Stimulated activated CD4-positive, alpha-beta T cell treated with anti-CD3 and anti-CD28 coated beads, Interleukin-15, amount 100 ng/mL, for 1 hour (primary cell): ENCODE data around the gene RSPH6A.
"Not testable (repeated sequence)": the region's sequence is repeated elsewhere in the genome, so short reads cannot be mapped to it uniquely, and the experiment has no call there.

Experiments
- DNase-seq, 2 donors: peaks; one replicate each; pipeline ENCODE4 v3.0.0-alpha.2; 2020; ENCODE audit warnings: low read depth in 1 of 2, low spot score in 1 of 2

Gene RSPH6A

DNA sequence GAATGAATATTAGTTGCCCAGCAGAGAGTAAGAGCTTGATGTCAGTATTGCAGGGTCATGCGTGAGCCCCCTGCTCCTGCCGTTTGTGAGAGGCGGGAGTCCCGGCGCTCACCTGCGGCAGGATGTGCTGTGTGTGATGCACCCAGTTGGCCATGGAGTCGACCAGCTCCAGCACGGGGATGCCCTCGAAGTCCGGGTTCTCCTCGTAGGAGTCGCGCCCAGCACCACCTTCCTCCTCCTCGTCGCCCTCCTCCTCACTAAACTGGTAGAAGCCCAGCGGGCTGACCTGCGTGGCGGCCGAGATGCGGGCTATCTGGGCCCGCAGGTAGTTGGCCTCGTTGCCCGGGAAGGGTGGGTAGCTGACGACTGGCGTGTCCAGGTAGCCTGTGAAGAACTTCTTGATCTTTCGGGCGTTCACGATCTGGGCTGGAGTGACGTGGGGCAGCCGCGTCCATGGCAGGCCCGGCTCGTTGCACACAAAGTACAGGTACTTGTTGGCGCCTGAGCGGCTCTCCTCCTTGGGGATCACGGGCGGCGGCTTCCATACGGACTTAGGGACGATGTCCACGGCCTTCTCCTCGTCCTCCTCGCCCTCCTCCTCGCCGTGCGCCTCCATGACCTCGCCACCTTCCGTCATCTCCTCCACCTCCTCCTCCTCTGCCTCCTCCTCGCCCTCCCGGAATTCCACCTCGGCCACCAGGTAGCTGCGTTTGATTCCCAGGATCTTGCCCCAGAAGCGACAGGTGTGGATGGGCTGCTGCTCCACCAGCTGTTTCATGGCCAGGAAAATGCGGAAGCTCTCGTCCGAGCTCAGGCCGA, 10.8 kb downstream of the RSPH6A start:
- no peak for DNase-seq

DNA sequence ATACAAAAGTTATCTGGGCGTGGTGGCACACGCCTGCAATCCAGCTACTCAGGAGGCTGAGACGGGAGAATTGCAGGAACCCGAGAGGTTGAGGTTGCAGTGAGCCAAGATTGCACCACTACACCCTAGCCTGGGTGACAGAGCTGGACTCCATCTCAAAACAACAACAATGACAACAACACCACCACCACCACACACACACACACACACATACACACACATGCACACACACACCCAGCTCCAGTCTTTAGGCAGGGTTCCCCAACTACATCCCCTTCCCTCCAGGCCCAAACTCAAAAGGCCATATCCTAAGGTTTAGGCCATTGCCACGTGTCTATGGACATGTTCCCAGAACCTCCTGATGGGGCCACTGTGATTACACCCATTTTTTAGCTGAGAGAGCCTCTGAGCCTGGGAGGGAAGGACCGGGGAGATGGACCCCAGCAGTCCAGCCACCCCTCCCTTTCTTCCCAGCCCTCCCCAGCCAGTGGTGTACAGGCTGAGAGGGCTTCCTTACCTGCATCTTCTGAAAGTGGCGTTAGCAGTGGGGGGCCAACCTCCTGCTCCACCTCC, 13.4 kb downstream of the RSPH6A start:
- no peak for DNase-seq

- no peak for DNase-seq
Observed at GRCh38 chr19:45800070-45800553, 15.0 kb downstream of the RSPH6A start.

GRCh38 chr19:45799541-45799940, 15.6 kb downstream of the RSPH6A start:
- DNase-seq, result not testable (repeated sequence)

GRCh38 chr19:45798995-45799517, 16.1 kb downstream of the RSPH6A start:
- peak; percentile 25 to 45 for DNase-seq

DNA sequence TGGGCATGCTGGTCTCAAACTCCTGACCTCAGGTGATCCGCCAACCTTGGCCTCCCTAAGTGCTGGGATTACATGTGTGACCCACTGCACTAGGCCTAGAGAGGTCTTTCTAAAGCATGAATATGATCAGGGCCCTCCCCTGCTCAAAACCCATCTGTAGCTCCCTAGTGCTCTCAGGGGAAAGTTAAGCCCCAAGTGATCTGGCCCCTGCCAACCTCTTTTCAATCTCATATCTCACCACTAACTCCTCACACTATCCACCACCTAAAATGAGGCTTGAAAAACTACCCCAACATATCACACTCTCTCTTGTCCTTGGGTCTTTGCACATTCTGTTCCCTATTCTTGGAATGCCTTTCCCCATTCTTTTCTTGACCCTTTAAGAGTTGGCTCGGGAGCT, 20.5 kb downstream of the RSPH6A start:
- no peak for DNase-seq

DNA sequence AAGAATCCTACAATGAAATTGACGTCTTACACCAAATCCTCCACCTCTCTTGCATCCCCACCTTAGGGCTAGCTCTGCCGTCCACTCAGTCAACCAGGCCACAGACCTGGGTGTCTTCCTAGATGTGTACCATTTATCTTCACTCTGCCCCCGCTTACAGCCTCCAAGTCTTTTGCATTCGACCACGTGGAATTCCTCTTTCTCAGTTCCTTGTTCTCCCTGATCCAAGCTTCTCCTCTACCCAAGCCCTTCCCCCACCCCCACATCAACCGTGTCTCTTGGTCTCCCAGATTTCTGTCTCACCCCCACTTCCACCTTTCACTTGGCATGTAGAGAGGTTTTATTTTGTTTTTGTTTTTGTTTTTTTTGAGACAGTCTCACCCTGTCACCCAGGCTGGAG, 21.2 kb downstream of the RSPH6A start:
- no peak for DNase-seq

DNA sequence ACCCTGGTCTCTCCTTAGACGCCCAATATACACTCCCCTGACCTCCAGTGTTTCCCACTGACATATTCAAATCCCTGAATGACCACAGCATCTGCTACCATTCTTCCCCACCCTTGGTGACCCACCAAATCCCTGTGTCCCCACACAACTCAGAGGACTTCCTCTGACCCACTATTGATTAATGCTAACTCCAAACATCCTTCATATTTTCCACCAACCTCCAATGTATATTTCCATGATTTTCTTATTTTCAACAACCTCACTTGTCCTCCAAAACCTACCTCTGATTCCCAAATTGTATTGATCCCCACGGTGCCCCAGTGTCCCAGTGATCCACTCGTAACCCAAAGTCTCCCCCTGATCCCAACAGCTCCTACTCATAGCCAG, 21.9 kb downstream of the RSPH6A start:
- DNase-seq, result no peak

DNA sequence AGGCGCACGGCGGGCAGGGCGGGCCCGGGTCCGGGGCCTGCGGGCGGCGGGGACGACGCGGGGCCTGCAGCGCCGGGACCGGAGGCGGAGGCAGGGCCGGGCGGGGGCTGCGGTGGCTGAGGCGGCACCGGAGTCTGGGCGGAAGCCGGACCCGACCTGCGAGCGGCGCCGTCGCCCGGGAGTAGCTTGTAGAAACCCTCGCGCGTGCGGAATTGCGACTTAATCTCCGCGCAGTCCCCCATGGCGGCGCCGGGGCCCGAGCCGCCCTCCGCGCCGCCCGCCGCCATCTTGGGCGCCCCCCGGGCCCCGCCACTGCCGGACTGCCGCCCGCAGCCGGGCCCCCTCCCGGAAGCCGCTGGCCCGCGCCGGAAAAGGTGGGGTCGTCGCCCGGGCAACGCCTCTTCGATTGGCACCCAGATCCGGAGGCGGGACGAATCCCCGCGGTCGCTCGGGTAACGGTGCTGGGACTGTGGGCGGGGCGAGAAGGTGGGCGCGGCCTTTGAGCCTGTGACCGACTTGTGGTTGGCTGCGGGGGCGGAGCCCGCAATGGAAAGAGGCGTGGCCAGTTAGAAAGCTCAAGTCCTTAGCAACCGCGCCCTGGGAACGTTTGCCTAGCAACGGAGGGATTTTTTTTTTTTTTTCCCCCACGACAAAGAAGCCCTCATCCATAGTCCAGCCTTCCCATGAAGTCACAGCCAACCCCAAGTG, 22.5 kb downstream of the RSPH6A start, which contains the start of gene DMWD:
Gene DMWD (minus strand): TSS at position 376 of the 708 bp plus-strand sequence. CDS start 89 bp downstream, at position 287.
- peak; percentile 99 for DNase-seq

GRCh38 chr19:45791744-45792469, 23.2 kb downstream of the RSPH6A start:
- DNase-seq, result no peak

GRCh38 chr19:45790942-45791341, 24.2 kb downstream of the RSPH6A start:
- DNase-seq, result no peak

GRCh38 chr19:45789035-45789786, 25.9 kb downstream of the RSPH6A start:
- DNase-seq, result no peak

GRCh38 chr19:45786533-45786894, 28.6 kb downstream of the RSPH6A start:
- DNase-seq, result no peak

DNA sequence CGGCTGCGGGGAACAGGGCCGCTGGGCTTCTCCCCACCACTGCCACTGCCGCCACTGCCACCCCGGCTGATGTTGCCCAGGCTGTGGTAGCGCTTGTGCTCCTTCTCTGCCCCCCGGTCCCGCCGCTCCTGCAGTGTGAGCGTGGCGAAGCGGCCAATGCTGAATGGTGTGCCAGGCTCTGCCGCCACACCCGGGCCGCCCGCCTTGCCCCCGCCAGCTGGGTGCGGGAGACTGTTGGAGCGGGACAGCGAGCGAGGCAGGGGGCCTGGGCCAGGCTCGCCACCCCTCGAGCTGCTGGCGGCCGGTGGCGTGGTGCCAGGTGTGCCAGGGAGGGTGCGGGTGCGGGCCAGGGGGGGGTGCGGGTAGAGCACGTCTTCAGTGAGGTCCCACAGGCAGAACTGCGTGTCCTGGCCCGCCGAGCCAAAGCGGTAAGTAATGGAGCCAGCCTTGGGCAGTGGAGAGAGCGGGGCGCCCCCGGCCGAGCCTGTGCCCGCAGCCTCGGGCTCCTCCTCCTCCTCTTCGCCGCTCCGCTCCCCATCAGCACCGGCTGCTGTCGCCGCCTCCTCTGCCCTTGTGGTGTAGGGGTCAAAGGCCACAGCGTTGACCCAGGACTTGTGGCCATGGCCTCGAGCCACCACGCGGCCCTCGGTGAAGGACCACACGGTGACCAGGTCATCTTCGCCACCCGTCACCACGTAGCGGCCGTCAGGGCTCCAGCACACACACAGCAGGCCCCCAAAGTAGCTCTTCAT, 29.2 kb downstream of the RSPH6A start:
- DNase-seq, result no peak

DNA sequence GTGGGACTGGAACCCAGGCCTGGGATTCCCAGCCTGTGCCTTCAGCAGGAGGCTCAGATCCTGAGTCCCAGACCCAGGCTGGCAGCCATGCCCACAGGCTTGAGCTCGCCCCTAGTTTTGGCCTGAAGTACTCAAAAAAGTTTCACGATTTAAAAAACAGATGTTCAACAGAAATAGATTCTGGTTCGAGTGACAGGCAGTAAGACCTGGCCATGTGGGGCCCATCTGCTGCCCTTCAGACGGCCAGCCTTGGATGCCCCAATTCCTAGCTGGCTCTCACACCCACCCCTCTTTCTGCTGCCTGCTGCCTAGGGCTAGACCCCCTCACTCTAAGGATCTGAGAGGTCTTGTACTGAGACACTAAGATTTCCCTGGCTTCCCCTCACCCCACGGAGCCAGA, 30.0 kb downstream of the RSPH6A start:
- no peak for DNase-seq

DNA sequence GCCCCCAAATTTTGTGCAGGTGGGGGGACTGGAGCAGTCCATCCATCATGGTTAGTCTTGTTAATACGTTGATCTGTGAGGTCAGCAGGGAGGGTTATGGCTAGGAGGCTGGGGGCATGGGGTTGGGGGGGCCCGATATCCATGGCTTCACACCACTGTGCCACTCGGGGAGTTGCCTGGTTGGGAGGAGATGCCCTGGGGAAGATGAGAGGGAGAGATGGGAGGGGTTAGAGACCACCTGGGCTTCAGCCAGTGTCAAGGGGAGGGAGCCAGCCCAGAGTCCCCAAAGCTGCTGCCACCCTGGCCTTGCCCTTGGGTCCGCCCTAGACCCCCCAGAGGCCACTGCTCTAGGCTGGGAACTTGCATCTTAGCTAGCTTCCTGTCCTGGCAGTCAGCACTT, 31.0 kb downstream of the RSPH6A start:
- no peak for DNase-seq

- DNase-seq, result no peak
Observed at GRCh38 chr19:45782820-45783785, 32.0 kb downstream of the RSPH6A start.

DNA sequence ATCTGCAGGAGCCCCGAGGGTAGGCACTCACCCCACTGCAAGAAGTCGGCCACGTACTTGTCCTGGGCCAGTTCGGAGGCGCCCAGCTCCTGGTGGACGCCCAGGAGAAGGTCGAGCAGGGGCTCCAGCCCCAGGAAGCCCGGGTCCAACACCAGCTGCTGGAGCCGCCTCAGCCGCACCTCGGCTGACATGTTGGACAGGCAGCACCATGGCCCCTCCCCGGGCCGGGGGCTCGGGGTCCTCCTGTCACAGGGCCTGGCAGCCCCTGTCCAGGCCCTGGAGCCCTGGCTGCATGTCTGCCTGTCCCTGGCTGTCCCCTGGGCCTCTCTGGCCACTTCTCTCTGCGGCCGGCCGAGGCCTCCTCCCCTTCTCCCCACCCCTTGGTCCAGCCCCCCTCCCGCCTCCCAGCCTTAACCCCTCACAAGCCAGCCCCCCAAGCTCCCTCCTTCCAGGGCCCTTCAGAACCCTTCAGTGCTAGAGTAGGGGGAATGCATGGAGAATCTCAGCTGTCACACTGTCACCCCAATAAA, 32.9 kb downstream of the RSPH6A start, which contains the start of gene DMPK:
Gene DMPK (minus strand): TSS at position 329 of the 530 bp plus-strand sequence. CDS start 138 bp downstream, at position 191.
- DNase-seq, result no peak
